GM23338 (cell line): ENCODE results near the gene CCNF. TPM values are rescaled to one million over a fixed set of nuclear protein-coding genes. Genes with fewer than 3 reads are reported as not detected.

ENCODE experiments used
- ATAC-seq: fragments of 200-7000 bp; cut with Tn5 transposase; 3 replicates; pipeline ENCODE4 v1.9.1; 2020
- DNase-seq: peaks from one replicate; pipeline ENCODE4 v3.0.0-alpha.2; 2015; ENCODE audit warnings: low spot score
- H2AFZ ChIP-seq: fragments of 200-600 bp; sonication (generic); 2 replicates; pipeline ENCODE4 v1.8.0; 2016; ENCODE audit warnings: antibody characterized with exemption, mild to moderate bottlenecking, moderate library complexity
- H3F3A ChIP-seq: fragments of 200-600 bp; sonication (generic); replicated peaks from 2 replicates; pipeline ENCODE4 v1.8.0; 2017; ENCODE audit warnings: antibody characterized with exemption, mixed run types, low read depth
- H3K27ac ChIP-seq: fragments of 200-600 bp; sonication (generic); 2 replicates; pipeline ENCODE4 v1.6.1; 2016; ENCODE audit warnings: low read depth
- H3K27me3 ChIP-seq: fragments of 200-600 bp; sonication (generic); 2 replicates; pipeline ENCODE4 v1.8.0; 2016; ENCODE audit warnings: mild to moderate bottlenecking, mixed run types, moderate library complexity; ENCODE audit not compliant: insufficient read depth
- H3K36me3 ChIP-seq: fragments of 200-600 bp; sonication (generic); 2 replicates; pipeline ENCODE4 v1.8.0; 2016; ENCODE audit warnings: mild to moderate bottlenecking; ENCODE audit not compliant: insufficient read depth
- H3K4me1 ChIP-seq: fragments of 200-600 bp; sonication (generic); 2 replicates; pipeline ENCODE4 v1.8.0; 2016; ENCODE audit warnings: mild to moderate bottlenecking, moderate library complexity; ENCODE audit not compliant: insufficient read depth
- H3K4me2 ChIP-seq: fragments of 200-600 bp; sonication (generic); 2 replicates; pipeline ENCODE4 v1.7.1; 2017; ENCODE audit warnings: mixed run types
- H3K4me3 ChIP-seq: fragments of 200-600 bp; sonication (generic); 2 replicates; pipeline ENCODE4 v1.6.1; 2016; ENCODE audit warnings: mixed run types
- H3K79me2 ChIP-seq: fragments of 200-600 bp; sonication (generic); replicated peaks from 2 replicates; pipeline ENCODE4 v1.8.0; 2017; ENCODE audit warnings: mild to moderate bottlenecking; ENCODE audit not compliant: insufficient read depth
- H3K9me2 ChIP-seq: fragments of 200-600 bp; sonication (generic); 2 replicates; pipeline ENCODE4 v1.8.0; 2017; ENCODE audit not compliant: insufficient read depth
- H4K20me1 ChIP-seq: fragments of 200-600 bp; sonication (generic); replicated peaks from 2 replicates; pipeline ENCODE4 v1.8.0; 2017; ENCODE audit warnings: mild to moderate bottlenecking; ENCODE audit not compliant: insufficient read depth
- H3K27ac Mint-ChIP-seq: 2 replicates; pipeline ENCODE4 v1.8.0; 2020; ENCODE audit warnings: inconsistent platforms, mild to moderate bottlenecking, moderate library complexity, mixed read lengths
- H3K27me3 Mint-ChIP-seq: 3 replicates; pipeline ENCODE4 v1.8.0; 2022; ENCODE audit warnings: low read depth, mild to moderate bottlenecking, moderate library complexity, mixed read lengths, inconsistent platforms; ENCODE audit not compliant: insufficient read depth, poor library complexity
- H3K36me3 Mint-ChIP-seq: 3 replicates; pipeline ENCODE4 v1.8.0; 2021; ENCODE audit warnings: low read depth, mild to moderate bottlenecking, inconsistent platforms, moderate library complexity, mixed read lengths
- H3K4me1 Mint-ChIP-seq: 3 replicates; pipeline ENCODE4 v1.8.0; 2020; ENCODE audit warnings: mild to moderate bottlenecking, inconsistent platforms, mixed read lengths
- H3K4me3 Mint-ChIP-seq: 3 replicates; pipeline ENCODE4 v1.8.0; 2021; ENCODE audit warnings: moderate library complexity, mild to moderate bottlenecking, inconsistent platforms, mixed read lengths
- H3K9me3 Mint-ChIP-seq: 3 replicates; pipeline ENCODE4 v1.8.0; 2020; ENCODE audit warnings: moderate library complexity, mild to moderate bottlenecking, inconsistent platforms, mixed read lengths
- CREB1 ChIP-seq: fragments of 250-450 bp; sonication (Bioruptor Pico); IDR thresholded peaks from 2 replicates; pipeline ENCODE4 v1.5.0; 2020; ENCODE audit warnings: low read depth, mild to moderate bottlenecking, moderate library complexity
- EZH2 ChIP-seq: fragments of 200-600 bp; sonication (generic); IDR thresholded peaks from one replicate; pipeline ENCODE4 v1.8.0; 2017; ENCODE audit warnings: antibody characterized with exemption, mild to moderate bottlenecking, low read depth; ENCODE audit not compliant: unreplicated experiment
- EZH2phosphoT487 ChIP-seq: fragments of 200-600 bp; sonication (generic); IDR thresholded peaks from one replicate; pipeline ENCODE4 v1.8.1; 2018; ENCODE audit warnings: antibody characterized with exemption; ENCODE audit not compliant: unreplicated experiment
- NANOG ChIP-seq: IDR thresholded peaks from 2 replicates; pipeline ENCODE4 v1.6.1; 2016; ENCODE audit warnings: antibody characterized with exemption, borderline replicate concordance
- POLR2AphosphoS5 ChIP-seq: IDR thresholded peaks from 2 replicates; pipeline ENCODE4 v1.6.1; 2016; ENCODE audit warnings: antibody characterized with exemption, low read depth
- STAT1 ChIP-seq: IDR thresholded peaks from one replicate; pipeline ENCODE4 v1.6.1; 2016; ENCODE audit warnings: antibody characterized with exemption; ENCODE audit not compliant: unreplicated experiment
- ZNF331 ChIP-seq: fragments of 250-450 bp; sonication (Bioruptor Pico); IDR thresholded peaks from 2 replicates; pipeline ENCODE4 v1.5.0; 2020; ENCODE audit warnings: low read depth, mild to moderate bottlenecking, moderate library complexity
- polyA plus RNA-seq: library from polyadenylated mRNA; unstranded; fragments of >200 nt; fragmentation: Nextera tagmentation; extraction: Ambion mirVana; gene quantifications from 2 replicates; pipeline ENCODE4 v1.2.1, GENCODE V29; 2016
- total RNA-seq: library from RNA; depleted of rRNA; stranded (reverse); fragments of >200 nt; shearing (Covaris generic); gene quantifications from 2 replicates; pipeline ENCODE4 v1.2.3, GENCODE V29; 2014
- TF ChIP-seq, protein P1 (sequence below), 2 experiments: fragments of 200-600 bp in 1 of 2; sonication (generic) in 1 of 2; conservative IDR thresholded peaks; 2 replicates each; pipeline versions ENCODE4 v1.5.1 to v1.6.1; 2016 to 2017; ENCODE audit warnings: antibody characterized with exemption in 2 of 2, low read depth in 2 of 2, mild to moderate bottlenecking in 2 of 2, moderate library complexity in 1 of 2
- TF ChIP-seq, protein P2 (sequence below): IDR thresholded peaks from one replicate; pipeline ENCODE4 v1.6.1; 2018; ENCODE audit warnings: antibody characterized with exemption; ENCODE audit not compliant: unreplicated experiment
- TF ChIP-seq, protein P3 (sequence below): IDR thresholded peaks from 2 replicates; pipeline ENCODE4 v1.6.1; 2016; ENCODE audit warnings: antibody characterized with exemption
- TF ChIP-seq, protein P4 (sequence below): fragments of 250-450 bp; sonication (Bioruptor Pico); IDR thresholded peaks from 2 replicates; pipeline ENCODE4 v1.5.0; 2020; ENCODE audit warnings: mild to moderate bottlenecking, moderate library complexity

The CCNF gene
- total and polyA plus RNA-seq, 2 experiments from 2014 or later: 21.2 to 54.2 TPM

DNA sequence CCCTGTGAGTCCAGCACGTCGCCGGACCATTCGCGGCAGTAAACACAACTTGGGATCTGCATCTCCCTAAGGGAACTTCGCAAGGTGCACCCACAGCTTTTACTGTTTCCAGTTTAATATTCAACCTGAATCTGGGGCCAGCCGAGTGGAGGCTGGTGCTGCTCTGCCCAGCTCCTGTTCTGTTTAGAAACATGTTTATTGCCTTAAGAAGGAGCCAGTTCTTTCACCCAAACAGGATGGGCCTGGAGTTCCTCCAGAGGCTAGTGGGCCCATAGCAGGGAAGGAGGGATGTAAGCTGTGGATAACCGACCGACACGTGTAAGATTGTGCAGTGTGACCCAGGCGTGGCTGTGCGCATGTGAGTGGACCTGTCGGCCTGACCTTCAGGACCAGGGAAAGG is 63.0 kb downstream of the CCNF start:
- no peaks in the 10 kb centered on the region for H3K27me3 ChIP-seq
- Mint-ChIP-seq H3K36me3 (peaks cover 2% of the 10 kb centered on the region; the same call in 2 of the 3 replicates), H3K4me1 (peaks cover 3% of the 10 kb centered on the region; the same call in 2 of the 3 replicates), H3K9me3 (no peaks in the 10 kb centered on the region), H3K27me3 (peaks cover 8% of the 10 kb centered on the region), H3K4me3 (no peak overlapping the region), H3K27ac (no peak overlapping the region)
- H3K79me2 ChIP-seq: 0 out of 2 replicates have a peak, but pooled peaks cover 3% of the 10 kb centered on the region
- no peaks in the 10 kb centered on the region for H3K9me2 ChIP-seq
- no peaks in the 10 kb centered on the region; the same call in 1 of the 2 replicates for H4K20me1 ChIP-seq
- DNase-seq: no peak
- no peaks in the 10 kb centered on the region for H3K36me3 ChIP-seq
- TF ChIP-seq POLR2AphosphoS5 (no peak), NANOG (no peak), EZH2 (no peak), EZH2phosphoT487 (no peak), CREB1 (CRISPR knock-in tag) (no peak), ZNF331 (CRISPR knock-in tag) (no peak), STAT1 (no peak)
- TF ChIP-seq, protein P1, sequence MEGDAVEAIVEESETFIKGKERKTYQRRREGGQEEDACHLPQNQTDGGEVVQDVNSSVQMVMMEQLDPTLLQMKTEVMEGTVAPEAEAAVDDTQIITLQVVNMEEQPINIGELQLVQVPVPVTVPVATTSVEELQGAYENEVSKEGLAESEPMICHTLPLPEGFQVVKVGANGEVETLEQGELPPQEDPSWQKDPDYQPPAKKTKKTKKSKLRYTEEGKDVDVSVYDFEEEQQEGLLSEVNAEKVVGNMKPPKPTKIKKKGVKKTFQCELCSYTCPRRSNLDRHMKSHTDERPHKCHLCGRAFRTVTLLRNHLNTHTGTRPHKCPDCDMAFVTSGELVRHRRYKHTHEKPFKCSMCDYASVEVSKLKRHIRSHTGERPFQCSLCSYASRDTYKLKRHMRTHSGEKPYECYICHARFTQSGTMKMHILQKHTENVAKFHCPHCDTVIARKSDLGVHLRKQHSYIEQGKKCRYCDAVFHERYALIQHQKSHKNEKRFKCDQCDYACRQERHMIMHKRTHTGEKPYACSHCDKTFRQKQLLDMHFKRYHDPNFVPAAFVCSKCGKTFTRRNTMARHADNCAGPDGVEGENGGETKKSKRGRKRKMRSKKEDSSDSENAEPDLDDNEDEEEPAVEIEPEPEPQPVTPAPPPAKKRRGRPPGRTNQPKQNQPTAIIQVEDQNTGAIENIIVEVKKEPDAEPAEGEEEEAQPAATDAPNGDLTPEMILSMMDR (conservative IDR thresholded peaks at IDR 0.05; ENCODE audit: low read depth in 2 of 2): no peak
- TF ChIP-seq, protein P2, sequence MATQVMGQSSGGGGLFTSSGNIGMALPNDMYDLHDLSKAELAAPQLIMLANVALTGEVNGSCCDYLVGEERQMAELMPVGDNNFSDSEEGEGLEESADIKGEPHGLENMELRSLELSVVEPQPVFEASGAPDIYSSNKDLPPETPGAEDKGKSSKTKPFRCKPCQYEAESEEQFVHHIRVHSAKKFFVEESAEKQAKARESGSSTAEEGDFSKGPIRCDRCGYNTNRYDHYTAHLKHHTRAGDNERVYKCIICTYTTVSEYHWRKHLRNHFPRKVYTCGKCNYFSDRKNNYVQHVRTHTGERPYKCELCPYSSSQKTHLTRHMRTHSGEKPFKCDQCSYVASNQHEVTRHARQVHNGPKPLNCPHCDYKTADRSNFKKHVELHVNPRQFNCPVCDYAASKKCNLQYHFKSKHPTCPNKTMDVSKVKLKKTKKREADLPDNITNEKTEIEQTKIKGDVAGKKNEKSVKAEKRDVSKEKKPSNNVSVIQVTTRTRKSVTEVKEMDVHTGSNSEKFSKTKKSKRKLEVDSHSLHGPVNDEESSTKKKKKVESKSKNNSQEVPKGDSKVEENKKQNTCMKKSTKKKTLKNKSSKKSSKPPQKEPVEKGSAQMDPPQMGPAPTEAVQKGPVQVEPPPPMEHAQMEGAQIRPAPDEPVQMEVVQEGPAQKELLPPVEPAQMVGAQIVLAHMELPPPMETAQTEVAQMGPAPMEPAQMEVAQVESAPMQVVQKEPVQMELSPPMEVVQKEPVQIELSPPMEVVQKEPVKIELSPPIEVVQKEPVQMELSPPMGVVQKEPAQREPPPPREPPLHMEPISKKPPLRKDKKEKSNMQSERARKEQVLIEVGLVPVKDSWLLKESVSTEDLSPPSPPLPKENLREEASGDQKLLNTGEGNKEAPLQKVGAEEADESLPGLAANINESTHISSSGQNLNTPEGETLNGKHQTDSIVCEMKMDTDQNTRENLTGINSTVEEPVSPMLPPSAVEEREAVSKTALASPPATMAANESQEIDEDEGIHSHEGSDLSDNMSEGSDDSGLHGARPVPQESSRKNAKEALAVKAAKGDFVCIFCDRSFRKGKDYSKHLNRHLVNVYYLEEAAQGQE: no peak
- TF ChIP-seq, protein P3, sequence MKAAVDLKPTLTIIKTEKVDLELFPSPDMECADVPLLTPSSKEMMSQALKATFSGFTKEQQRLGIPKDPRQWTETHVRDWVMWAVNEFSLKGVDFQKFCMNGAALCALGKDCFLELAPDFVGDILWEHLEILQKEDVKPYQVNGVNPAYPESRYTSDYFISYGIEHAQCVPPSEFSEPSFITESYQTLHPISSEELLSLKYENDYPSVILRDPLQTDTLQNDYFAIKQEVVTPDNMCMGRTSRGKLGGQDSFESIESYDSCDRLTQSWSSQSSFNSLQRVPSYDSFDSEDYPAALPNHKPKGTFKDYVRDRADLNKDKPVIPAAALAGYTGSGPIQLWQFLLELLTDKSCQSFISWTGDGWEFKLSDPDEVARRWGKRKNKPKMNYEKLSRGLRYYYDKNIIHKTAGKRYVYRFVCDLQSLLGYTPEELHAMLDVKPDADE: no peak
- TF ChIP-seq, protein P4, sequence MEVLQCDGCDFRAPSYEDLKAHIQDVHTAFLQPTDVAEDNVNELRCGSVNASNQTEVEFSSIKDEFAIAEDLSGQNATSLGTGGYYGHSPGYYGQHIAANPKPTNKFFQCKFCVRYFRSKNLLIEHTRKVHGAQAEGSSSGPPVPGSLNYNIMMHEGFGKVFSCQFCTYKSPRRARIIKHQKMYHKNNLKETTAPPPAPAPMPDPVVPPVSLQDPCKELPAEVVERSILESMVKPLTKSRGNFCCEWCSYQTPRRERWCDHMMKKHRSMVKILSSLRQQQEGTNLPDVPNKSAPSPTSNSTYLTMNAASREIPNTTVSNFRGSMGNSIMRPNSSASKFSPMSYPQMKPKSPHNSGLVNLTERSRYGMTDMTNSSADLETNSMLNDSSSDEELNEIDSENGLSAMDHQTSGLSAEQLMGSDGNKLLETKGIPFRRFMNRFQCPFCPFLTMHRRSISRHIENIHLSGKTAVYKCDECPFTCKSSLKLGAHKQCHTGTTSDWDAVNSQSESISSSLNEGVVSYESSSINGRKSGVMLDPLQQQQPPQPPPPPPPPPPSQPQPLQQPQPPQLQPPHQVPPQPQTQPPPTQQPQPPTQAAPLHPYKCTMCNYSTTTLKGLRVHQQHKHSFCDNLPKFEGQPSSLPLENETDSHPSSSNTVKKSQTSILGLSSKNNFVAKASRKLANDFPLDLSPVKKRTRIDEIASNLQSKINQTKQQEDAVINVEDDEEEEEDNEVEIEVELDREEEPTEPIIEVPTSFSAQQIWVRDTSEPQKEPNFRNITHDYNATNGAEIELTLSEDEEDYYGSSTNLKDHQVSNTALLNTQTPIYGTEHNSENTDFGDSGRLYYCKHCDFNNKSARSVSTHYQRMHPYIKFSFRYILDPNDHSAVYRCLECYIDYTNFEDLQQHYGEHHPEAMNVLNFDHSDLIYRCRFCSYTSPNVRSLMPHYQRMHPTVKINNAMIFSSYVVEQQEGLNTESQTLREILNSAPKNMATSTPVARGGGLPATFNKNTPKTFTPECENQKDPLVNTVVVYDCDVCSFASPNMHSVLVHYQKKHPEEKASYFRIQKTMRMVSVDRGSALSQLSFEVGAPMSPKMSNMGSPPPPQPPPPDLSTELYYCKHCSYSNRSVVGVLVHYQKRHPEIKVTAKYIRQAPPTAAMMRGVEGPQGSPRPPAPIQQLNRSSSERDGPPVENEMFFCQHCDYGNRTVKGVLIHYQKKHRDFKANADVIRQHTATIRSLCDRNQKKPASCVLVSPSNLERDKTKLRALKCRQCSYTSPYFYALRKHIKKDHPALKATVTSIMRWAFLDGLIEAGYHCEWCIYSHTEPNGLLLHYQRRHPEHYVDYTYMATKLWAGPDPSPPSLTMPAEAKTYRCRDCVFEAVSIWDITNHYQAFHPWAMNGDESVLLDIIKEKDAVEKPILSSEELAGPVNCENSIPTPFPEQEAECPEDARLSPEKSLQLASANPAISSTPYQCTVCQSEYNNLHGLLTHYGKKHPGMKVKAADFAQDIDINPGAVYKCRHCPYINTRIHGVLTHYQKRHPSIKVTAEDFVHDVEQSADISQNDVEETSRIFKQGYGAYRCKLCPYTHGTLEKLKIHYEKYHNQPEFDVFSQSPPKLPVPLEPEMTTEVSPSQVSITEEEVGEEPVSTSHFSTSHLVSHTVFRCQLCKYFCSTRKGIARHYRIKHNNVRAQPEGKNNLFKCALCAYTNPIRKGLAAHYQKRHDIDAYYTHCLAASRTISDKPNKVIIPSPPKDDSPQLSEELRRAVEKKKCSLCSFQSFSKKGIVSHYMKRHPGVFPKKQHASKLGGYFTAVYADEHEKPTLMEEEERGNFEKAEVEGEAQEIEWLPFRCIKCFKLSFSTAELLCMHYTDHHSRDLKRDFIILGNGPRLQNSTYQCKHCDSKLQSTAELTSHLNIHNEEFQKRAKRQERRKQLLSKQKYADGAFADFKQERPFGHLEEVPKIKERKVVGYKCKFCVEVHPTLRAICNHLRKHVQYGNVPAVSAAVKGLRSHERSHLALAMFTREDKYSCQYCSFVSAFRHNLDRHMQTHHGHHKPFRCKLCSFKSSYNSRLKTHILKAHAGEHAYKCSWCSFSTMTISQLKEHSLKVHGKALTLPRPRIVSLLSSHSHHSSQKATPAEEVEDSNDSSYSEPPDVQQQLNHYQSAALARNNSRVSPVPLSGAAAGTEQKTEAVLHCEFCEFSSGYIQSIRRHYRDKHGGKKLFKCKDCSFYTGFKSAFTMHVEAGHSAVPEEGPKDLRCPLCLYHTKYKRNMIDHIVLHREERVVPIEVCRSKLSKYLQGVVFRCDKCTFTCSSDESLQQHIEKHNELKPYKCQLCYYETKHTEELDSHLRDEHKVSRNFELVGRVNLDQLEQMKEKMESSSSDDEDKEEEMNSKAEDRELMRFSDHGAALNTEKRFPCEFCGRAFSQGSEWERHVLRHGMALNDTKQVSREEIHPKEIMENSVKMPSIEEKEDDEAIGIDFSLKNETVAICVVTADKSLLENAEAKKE (CRISPR knock-in tag): no peak
- no peak overlapping the region for H3K4me2 ChIP-seq
- H3K4me3 ChIP-seq: no peak overlapping the region
- no peak for ATAC-seq
- H2AFZ ChIP-seq: no peak overlapping the region
- H3K4me1 ChIP-seq: no peaks in the 10 kb centered on the region
- H3K27ac ChIP-seq: no peak overlapping the region
- H3F3A ChIP-seq: no peaks in the 10 kb centered on the region
